ENCODE results near the gene DPEP2.

- no peak for TF ChIP-seq CTCF (IDR thresholded peaks at IDR 0.05; ENCODE audit: low read length)
- TF ChIP-seq EZH2 (IDR thresholded peaks at IDR 0.05; ENCODE audit: borderline replicate concordance, low read length) = no peak
Observed at GRCh38 chr16:67963662-67964321, 35.5 kb downstream of the DPEP2 start.
